Stimulated activated CD4-positive, alpha-beta T cell treated with anti-CD3 and anti-CD28 coated beads, Interleukin-1b, Interleukin-23, amount 100 ng/mL, for 48 hours (primary cell): ENCODE measurements around the gene FILIP1L.
"Not testable (repeated sequence)": the region's sequence is repeated elsewhere in the genome, so short reads cannot be mapped to it uniquely, and the experiment has no call there.

Experiments
- DNase-seq: peaks from one replicate; pipeline ENCODE4 v3.0.0-alpha.2; 2020

FILIP1L gene

GRCh38 chr3:100073049-100073713 lies 41.1 kb downstream of the FILIP1L start:
- DNase-seq, result no peak

- no peak for DNase-seq
These were observed 41.8 kb downstream of the FILIP1L start for GRCh38 chr3:100072326-100073048.

GRCh38 chr3:100069472-100069871 lies 44.8 kb downstream of the FILIP1L start:
- no peak for DNase-seq

- DNase-seq, result peak; percentile 78
These were observed 45.5 kb downstream of the FILIP1L start for GRCh38 chr3:100068826-100069225.

- no peak for DNase-seq
These were observed 46.7 kb downstream of the FILIP1L start for GRCh38 chr3:100067589-100067988.

GRCh38 chr3:100063929-100064461 lies 50.3 kb downstream of the FILIP1L start:
- DNase-seq, result no peak

- DNase-seq, result no peak
These were observed 51.6 kb downstream of the FILIP1L start for GRCh38 chr3:100062665-100063064.

GRCh38 chr3:100060685-100061484 lies 53.4 kb downstream of the FILIP1L start:
- no peak for DNase-seq

- no peak for DNase-seq
These were observed 54.8 kb downstream of the FILIP1L start for GRCh38 chr3:100059472-100059871.

- no peak for DNase-seq
These were observed 56.4 kb downstream of the FILIP1L start for GRCh38 chr3:100057716-100058575.

GRCh38 chr3:100053951-100054620 lies 60.2 kb downstream of the FILIP1L start:
- DNase-seq, result no peak

- not testable (repeated sequence) for DNase-seq
These were observed 62.8 kb downstream of the FILIP1L start for GRCh38 chr3:100051513-100051912.

- DNase-seq, result no peak
These were observed 66.1 kb downstream of the FILIP1L start for GRCh38 chr3:100048248-100048647.

- peak; percentile 8 for DNase-seq
These were observed 66.7 kb downstream of the FILIP1L start for GRCh38 chr3:100047455-100048141.

GRCh38 chr3:100046986-100047385 lies 67.3 kb downstream of the FILIP1L start:
- no peak for DNase-seq

- no peak for DNase-seq
These were observed 68.6 kb downstream of the FILIP1L start for GRCh38 chr3:100045696-100046095.

- no peak for DNase-seq
These were observed 69.9 kb downstream of the FILIP1L start for GRCh38 chr3:100044369-100044768.

- no peak for DNase-seq
These were observed 71.0 kb downstream of the FILIP1L start for GRCh38 chr3:100043271-100043670.

- DNase-seq, result no peak
These were observed 71.9 kb downstream of the FILIP1L start for GRCh38 chr3:100042166-100042981.

GRCh38 chr3:100041328-100041749 lies 73.0 kb downstream of the FILIP1L start:
- no peak for DNase-seq
